HepG2 (cell line): Measurements from ENCODE around the gene AGAP1. TPM values are rescaled to one million over a fixed set of nuclear protein-coding genes. Genes with fewer than 3 reads are reported as not detected.

Experiments used
- ATAC-seq: fragments of 200-7000 bp; cut with Tn5 transposase; 3 replicates; pipeline ENCODE4 v1.9.1; 2020; ENCODE audit warnings: mild to moderate bottlenecking, moderate library complexity
- BruUV-seq: library from RNA; stranded (reverse); fragments of 400-500 nt; replicated peaks from 2 replicates; lab custom pipeline; 2021; lab: Mats Ljungman, UMichigan
- CTCF ChIA-PET: fragments of 300-600 bp; formaldehyde crosslinking; extraction: SDS; loops from one replicate; lab custom pipeline; 2021; ENCODE audit warnings: low total read pairs, inconsistent platforms, low intra/inter-chr PET ratio; lab: Yijun Ruan, JAX
- POLR2A ChIA-PET: fragments of 350-600 bp; sonication (Branson Sonifier 250); formaldehyde crosslinking; loops from one replicate; lab custom pipeline; 2020; ENCODE audit warnings: antibody characterized with exemption, inconsistent platforms; lab: Yijun Ruan, JAX
- DNase-seq: peaks from one replicate; pipeline ENCODE4 v3.0.0-alpha.2; 2015; ENCODE audit warnings: low spot score
- FAIRE-seq: peaks from 3 replicates; lab custom pipeline; 2011; peaks lifted over from hg19 to GRCh38; lab: Jason Lieb, UNC
- H2AFZ ChIP-seq: one replicate; pipeline ENCODE4 v1.6.1; 2011; ENCODE audit warnings: low read length, inconsistent platforms
- H3K27ac ChIP-seq: fragments of 300-600 bp; 3 replicates; pipeline ENCODE4 v1.8.0; 2011; ENCODE audit warnings: mixed run types, mild to moderate bottlenecking, mixed read lengths, low read length, inconsistent platforms; ENCODE audit not compliant: insufficient read depth; ENCODE audit errors: extremely low read length
- H3K27me3 ChIP-seq, 2 experiments: fragments of 200-600 bp in 1 of 2; 2 replicates in 1 of 2; 3 replicates in 1 of 2; pipeline versions ENCODE4 v1.6.0 to v1.8.0; 2011; ENCODE audit warnings: low read length in 2 of 2, mild to moderate bottlenecking in 2 of 2, moderate library complexity in 2 of 2, inconsistent platforms in 1 of 2; ENCODE audit not compliant: insufficient read depth in 2 of 2, control insufficient read depth in 1 of 2
- H3K36me3 ChIP-seq, 2 experiments: fragments of 200-600 bp in 1 of 2; replicated peaks in 1 of 2; 2 replicates in 1 of 2; 3 replicates in 1 of 2; pipeline versions ENCODE4 v1.5.1 to v1.8.0; 2011; ENCODE audit warnings: low read length in 2 of 2, inconsistent platforms in 1 of 2; ENCODE audit not compliant: insufficient read depth in 2 of 2, control insufficient read depth in 1 of 2
- H3K4me1 ChIP-seq: 2 replicates; pipeline ENCODE4 v1.5.1; 2012; ENCODE audit warnings: low read length, inconsistent platforms; ENCODE audit not compliant: insufficient read depth
- H3K4me2 ChIP-seq: 2 replicates; pipeline ENCODE4 v1.6.0; 2011; ENCODE audit warnings: low read depth, low read length, inconsistent platforms
- H3K4me3 ChIP-seq, 3 experiments: fragments of 200-600 bp in 1 of 3; sonication (generic), shearing (Covaris generic) in 1 of 3; replicated peaks in 1 of 3; 2 replicates each; pipeline ENCODE4 v1.5.1; 2011 to 2016; ENCODE audit warnings: low read length in 3 of 3, inconsistent platforms in 2 of 3, low read depth in 2 of 3, mild to moderate bottlenecking in 2 of 3, control low read depth in 1 of 3, mixed read lengths in 1 of 3; ENCODE audit not compliant: insufficient read depth in 1 of 3
- H3K79me2 ChIP-seq: one replicate; pipeline ENCODE4 v1.6.1; 2011; ENCODE audit warnings: low read length, inconsistent platforms; ENCODE audit not compliant: insufficient read depth
- H3K9ac ChIP-seq: 2 replicates; pipeline ENCODE4 v1.6.0; 2011; ENCODE audit warnings: mild to moderate bottlenecking, low read depth, low read length, inconsistent platforms; ENCODE audit not compliant: insufficient read depth
- H3K9me3 ChIP-seq: 2 replicates; pipeline ENCODE4 v1.5.1; 2012; ENCODE audit warnings: mild to moderate bottlenecking, low read length
- H4K20me1 ChIP-seq: 2 replicates; pipeline ENCODE4 v1.6.0; 2011; ENCODE audit warnings: inconsistent platforms, mild to moderate bottlenecking, low read length, moderate library complexity; ENCODE audit not compliant: insufficient read depth
- GTF3A ChIP-seq: sonication (generic); formaldehyde crosslinking; conservative IDR thresholded peaks from 2 replicates; pipeline ENCODE4 v1.4.0; 2020; ENCODE audit warnings: mild to moderate bottlenecking, missing genetic modification reagents
- MED13 ChIP-seq: sonication (generic); formaldehyde crosslinking; IDR thresholded peaks from 2 replicates; pipeline ENCODE4 v1.5.0; 2020; ENCODE audit warnings: missing genetic modification reagents
- MED8 ChIP-seq: sonication (generic); formaldehyde crosslinking; IDR thresholded peaks from 2 replicates; pipeline ENCODE4 v1.8.1; 2023; ENCODE audit warnings: mild to moderate bottlenecking, missing genetic modification reagents; ENCODE audit not compliant: insufficient replicate concordance
- NCOA1 ChIP-seq: sonication (generic); formaldehyde crosslinking; IDR thresholded peaks from 2 replicates; pipeline ENCODE4 v1.9.0; 2021; ENCODE audit warnings: missing genetic modification reagents
- NR2F1 ChIP-seq, 2 experiments: fragments of 450-650 bp in 1 of 2; formaldehyde crosslinking in 1 of 2; IDR thresholded peaks; 2 replicates each; pipeline versions ENCODE4 v1.5.0 to v1.6.1; 2016 to 2020; ENCODE audit warnings: mild to moderate bottlenecking in 1 of 2, missing compliant biosample characterization in 1 of 2, missing genetic modification reagents in 1 of 2, moderate library complexity in 1 of 2
- U2AF2 ChIP-seq: fragments of 200-400 bp; formaldehyde crosslinking; IDR thresholded peaks from 2 replicates; pipeline ENCODE4 v1.6.1; 2017; ENCODE audit warnings: low read depth, mild to moderate bottlenecking, low read length
- ZEB1 ChIP-seq: IDR thresholded peaks from 2 replicates; pipeline ENCODE4 v1.6.1; 2012; ENCODE audit warnings: mild to moderate bottlenecking, low read depth, inconsistent platforms; ENCODE audit not compliant: insufficient replicate concordance
- ZNF124 ChIP-seq: sonication (generic); formaldehyde crosslinking; IDR thresholded peaks from 2 replicates; pipeline ENCODE4 v1.4.0; 2020; ENCODE audit warnings: missing genetic modification reagents
- ZNF34 ChIP-seq: sonication (generic); formaldehyde crosslinking; IDR thresholded peaks from 2 replicates; pipeline ENCODE4 v1.4.0; 2020; ENCODE audit warnings: mild to moderate bottlenecking, missing genetic modification reagents, borderline replicate concordance
- ZNF839 ChIP-seq: sonication (generic); formaldehyde crosslinking; IDR thresholded peaks from 2 replicates; pipeline ENCODE4 v1.4.0; 2020; ENCODE audit warnings: missing genetic modification reagents, mild to moderate bottlenecking, borderline replicate concordance
- ZNF879 ChIP-seq: sonication (generic); formaldehyde crosslinking; IDR thresholded peaks from 2 replicates; pipeline ENCODE4 v1.8.1; 2023; ENCODE audit warnings: missing genetic modification reagents
- WGBS: methylation state at CpG from one replicate; pipeline ENCODE4 v1.1.6; 2017; ENCODE audit warnings: low lambda C conversion rate; 5-methylcytosine and 5-hydroxymethylcytosine counted together
- in situ Hi-C: cut with HindIII; loops from 2 replicates; pipeline ENCODE4 v1.10.0; 2017; ENCODE audit warnings: low pct_unique_long_range_greater_than_20kb; ENCODE audit not compliant: extremely low pct_ligation_motif_present
- intact Hi-C: fragments of 100-400 bp; cut with micrococcal nuclease; formaldehyde crosslinking; loops from one replicate; pipeline ENCODE4 v1.10.0; 2022; ENCODE audit not compliant: unreplicated experiment
- polyA plus RNA-seq, 8 experiments: library from polyadenylated mRNA; depleted of rRNA in 3 of 8; stranded (reverse) in 7 of 8; unstranded in 1 of 8; fragments of >200 nt; fragmentation: Illumina TruSeq in 4 of 8; extraction: Trizol in 4 of 8; gene quantifications; 2 replicates each; pipeline versions ENCODE4 v1.2.1 to v1.2.3, GENCODE V29; 2011 to 2016; ENCODE audit warnings: low read depth in 4 of 8, missing spikeins in 1 of 8, mixed read lengths in 1 of 8; ENCODE audit not compliant: insufficient read depth in 1 of 8
- total RNA-seq, 5 experiments: library from RNA; depleted of rRNA; stranded (reverse); fragments of >200 nt; fragmentation: Illumina TruSeq; extraction: Trizol; gene quantifications; 2 replicates each; pipeline ENCODE4 v1.2.3, GENCODE V29; 2016; ENCODE audit warnings: low read depth in 1 of 5
- TF ChIP-seq, protein P1 (sequence below): IDR thresholded peaks from 2 replicates; pipeline ENCODE4 v1.6.1; 2018; ENCODE audit warnings: missing genetic modification reagents
- TF ChIP-seq, protein P2 (sequence below): sonication (generic); formaldehyde crosslinking; IDR thresholded peaks from 2 replicates; pipeline ENCODE4 v1.5.0; 2020; ENCODE audit warnings: missing genetic modification reagents, mild to moderate bottlenecking, borderline replicate concordance
- TF ChIP-seq, protein P3 (sequence below): sonication (generic); formaldehyde crosslinking; IDR thresholded peaks from 2 replicates; pipeline ENCODE4 v1.8.1; 2023; ENCODE audit warnings: mild to moderate bottlenecking, missing genetic modification reagents
- TF ChIP-seq, protein P4 (sequence below): sonication (generic); formaldehyde crosslinking; IDR thresholded peaks from 2 replicates; pipeline ENCODE4 v1.5.1; 2020; ENCODE audit warnings: mild to moderate bottlenecking, missing genetic modification reagents, moderate library complexity

AGAP1 gene
- total and polyA plus RNA-seq, 2 of the 13 experiments (the other 11 are each of a cell fraction or from before 2014, with no cell fraction given), result 21.2 to 32.7 TPM

DNA sequence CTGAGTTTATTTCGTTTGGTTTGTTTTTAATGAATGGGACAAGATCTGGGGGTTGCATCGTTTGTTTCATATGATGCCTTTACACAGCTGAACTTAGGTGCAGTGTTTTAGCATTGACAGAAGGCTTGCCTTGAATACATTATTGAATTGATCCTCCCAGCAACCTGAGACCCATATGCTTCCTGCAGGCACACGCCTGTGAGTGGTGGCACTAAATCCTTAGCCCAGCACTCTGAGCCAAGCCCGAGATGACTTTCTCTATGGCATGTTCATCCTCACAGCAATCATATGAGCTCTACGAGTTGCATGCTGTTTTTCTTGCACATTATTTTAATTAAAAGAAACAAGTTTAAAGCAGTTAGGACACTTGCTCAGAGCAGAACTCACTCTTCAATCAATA is 47.8 kb upstream of the AGAP1 start:
- no peak for DNase-seq
- Histone ChIP-seq H4K20me1 (no peaks in the 10 kb centered on the region), H3K9ac (no peak overlapping the region), H3K4me2 (no peak overlapping the region), H3K27ac (no peak overlapping the region), H3K36me3 (no peaks in the 10 kb centered on the region), H3K9me3 (no peaks in the 10 kb centered on the region), H2AFZ (no peak overlapping the region), H3K4me1 (peaks cover 16% of the 10 kb centered on the region), H3K27me3 (peaks cover 2 to 17% of the 10 kb centered on the region in 2 experiments; a peak in 4 of 5 replicates), H3K4me3 (no peak overlapping the region), H3K79me2 (no peaks in the 10 kb centered on the region)
- intact Hi-C loops, result no loop called here
- 44% methylated on average over 5 of the region's 5 CpGs for WGBS
- CTCF ChIA-PET, result no interaction called here
- no peak for FAIRE-seq
- ATAC-seq, result no peak
- BruUV-seq, result no TSS peak
- in situ Hi-C loops, result no loop called here
- TF ChIP-seq ZNF839 (CRISPR knock-in tag) (no peak), ZNF34 (CRISPR knock-in tag) (no peak), ZEB1 (no peak), ZNF879 (no peak), GTF3A (no peak), NR2F1 (CRISPR knock-in tag; IDR thresholded peaks at IDR 0.05) (no peak), U2AF2 (no peak), NCOA1 (CRISPR knock-in tag) (no peak), ZNF124 (CRISPR knock-in tag) (no peak), MED8 (no peak), MED13 (CRISPR knock-in tag) (no peak)
- TF ChIP-seq, protein P1, sequence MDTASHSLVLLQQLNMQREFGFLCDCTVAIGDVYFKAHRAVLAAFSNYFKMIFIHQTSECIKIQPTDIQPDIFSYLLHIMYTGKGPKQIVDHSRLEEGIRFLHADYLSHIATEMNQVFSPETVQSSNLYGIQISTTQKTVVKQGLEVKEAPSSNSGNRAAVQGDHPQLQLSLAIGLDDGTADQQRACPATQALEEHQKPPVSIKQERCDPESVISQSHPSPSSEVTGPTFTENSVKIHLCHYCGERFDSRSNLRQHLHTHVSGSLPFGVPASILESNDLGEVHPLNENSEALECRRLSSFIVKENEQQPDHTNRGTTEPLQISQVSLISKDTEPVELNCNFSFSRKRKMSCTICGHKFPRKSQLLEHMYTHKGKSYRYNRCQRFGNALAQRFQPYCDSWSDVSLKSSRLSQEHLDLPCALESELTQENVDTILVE (CRISPR knock-in tag), result no peak
- TF ChIP-seq, protein P2, sequence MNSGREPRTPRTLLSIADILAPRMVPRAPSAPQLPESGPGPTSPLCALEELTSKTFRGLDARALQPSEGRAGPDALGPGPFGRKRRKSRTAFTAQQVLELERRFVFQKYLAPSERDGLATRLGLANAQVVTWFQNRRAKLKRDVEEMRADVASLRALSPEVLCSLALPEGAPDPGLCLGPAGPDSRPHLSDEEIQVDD, result no peak
- TF ChIP-seq, protein P3, sequence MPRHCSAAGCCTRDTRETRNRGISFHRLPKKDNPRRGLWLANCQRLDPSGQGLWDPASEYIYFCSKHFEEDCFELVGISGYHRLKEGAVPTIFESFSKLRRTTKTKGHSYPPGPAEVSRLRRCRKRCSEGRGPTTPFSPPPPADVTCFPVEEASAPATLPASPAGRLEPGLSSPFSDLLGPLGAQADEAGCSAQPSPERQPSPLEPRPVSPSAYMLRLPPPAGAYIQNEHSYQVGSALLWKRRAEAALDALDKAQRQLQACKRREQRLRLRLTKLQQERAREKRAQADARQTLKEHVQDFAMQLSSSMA, result no peak
- TF ChIP-seq, protein P4, sequence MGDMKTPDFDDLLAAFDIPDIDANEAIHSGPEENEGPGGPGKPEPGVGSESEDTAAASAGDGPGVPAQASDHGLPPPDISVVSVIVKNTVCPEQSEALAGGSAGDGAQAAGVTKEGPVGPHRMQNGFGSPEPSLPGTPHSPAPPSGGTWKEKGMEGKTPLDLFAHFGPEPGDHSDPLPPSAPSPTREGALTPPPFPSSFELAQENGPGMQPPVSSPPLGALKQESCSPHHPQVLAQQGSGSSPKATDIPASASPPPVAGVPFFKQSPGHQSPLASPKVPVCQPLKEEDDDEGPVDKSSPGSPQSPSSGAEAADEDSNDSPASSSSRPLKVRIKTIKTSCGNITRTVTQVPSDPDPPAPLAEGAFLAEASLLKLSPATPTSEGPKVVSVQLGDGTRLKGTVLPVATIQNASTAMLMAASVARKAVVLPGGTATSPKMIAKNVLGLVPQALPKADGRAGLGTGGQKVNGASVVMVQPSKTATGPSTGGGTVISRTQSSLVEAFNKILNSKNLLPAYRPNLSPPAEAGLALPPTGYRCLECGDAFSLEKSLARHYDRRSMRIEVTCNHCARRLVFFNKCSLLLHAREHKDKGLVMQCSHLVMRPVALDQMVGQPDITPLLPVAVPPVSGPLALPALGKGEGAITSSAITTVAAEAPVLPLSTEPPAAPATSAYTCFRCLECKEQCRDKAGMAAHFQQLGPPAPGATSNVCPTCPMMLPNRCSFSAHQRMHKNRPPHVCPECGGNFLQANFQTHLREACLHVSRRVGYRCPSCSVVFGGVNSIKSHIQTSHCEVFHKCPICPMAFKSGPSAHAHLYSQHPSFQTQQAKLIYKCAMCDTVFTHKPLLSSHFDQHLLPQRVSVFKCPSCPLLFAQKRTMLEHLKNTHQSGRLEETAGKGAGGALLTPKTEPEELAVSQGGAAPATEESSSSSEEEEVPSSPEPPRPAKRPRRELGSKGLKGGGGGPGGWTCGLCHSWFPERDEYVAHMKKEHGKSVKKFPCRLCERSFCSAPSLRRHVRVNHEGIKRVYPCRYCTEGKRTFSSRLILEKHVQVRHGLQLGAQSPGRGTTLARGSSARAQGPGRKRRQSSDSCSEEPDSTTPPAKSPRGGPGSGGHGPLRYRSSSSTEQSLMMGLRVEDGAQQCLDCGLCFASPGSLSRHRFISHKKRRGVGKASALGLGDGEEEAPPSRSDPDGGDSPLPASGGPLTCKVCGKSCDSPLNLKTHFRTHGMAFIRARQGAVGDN (CRISPR knock-in tag), result no peak
- POLR2A ChIA-PET, result no interaction called here
